NCI-H2227 (cell line): ENCODE data around the gene MAGED4B.
"Not testable (repeated sequence)": the region's sequence is repeated elsewhere in the genome, so short reads cannot be mapped to it uniquely, and the experiment has no call there.

Source experiments
- DNase-seq: peaks from one replicate; lab custom pipeline; 2025; ENCODE audit not compliant: unreplicated experiment; lab: John Stamatoyannopoulos, UW

Gene MAGED4B

GRCh38 chrX:52068666-52069640, at the start of gene MAGED4B:
Gene MAGED4B, minus strand, starts transcription at chrX:52069183. Its CDS starts 1,011 bp downstream, at chrX:52068172.
- not testable (repeated sequence) for DNase-seq

- DNase-seq, result no peak
Observed at GRCh38 chrX:52118262-52118661, 49.3 kb upstream of the MAGED4B start.

GRCh38 chrX:52082578-52082977, 13.6 kb upstream of the MAGED4B start:
- DNase-seq, result no peak

DNA sequence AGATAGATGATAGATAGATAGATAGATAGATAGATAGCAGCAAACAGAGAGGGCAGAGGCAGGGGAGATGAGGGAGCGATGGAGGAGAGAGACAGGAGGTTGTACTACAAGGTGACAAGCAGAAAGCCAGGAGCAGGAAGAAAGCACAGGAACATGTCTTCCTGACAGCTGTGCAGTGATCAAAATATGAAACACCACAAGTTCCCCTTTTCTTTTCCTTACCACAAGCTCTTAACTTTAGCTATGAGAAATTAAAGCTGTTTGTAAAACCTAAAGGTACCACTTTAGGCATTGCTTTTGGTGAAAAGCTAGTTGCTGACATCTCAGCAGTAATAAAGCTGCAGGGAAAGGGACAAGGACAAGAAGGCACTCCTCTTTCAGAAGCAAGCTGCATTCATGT, 9.1 kb upstream of the MAGED4B start:
- DNase-seq, result no peak

- DNase-seq, result not testable (repeated sequence)
Observed at GRCh38 chrX:52042288-52042687, 26.7 kb downstream of the MAGED4B start.

GRCh38 chrX:52034211-52034610, 34.8 kb downstream of the MAGED4B start:
- DNase-seq, result no peak

GRCh38 chrX:52031371-52031770, 37.6 kb downstream of the MAGED4B start:
- DNase-seq, result no peak

DNA sequence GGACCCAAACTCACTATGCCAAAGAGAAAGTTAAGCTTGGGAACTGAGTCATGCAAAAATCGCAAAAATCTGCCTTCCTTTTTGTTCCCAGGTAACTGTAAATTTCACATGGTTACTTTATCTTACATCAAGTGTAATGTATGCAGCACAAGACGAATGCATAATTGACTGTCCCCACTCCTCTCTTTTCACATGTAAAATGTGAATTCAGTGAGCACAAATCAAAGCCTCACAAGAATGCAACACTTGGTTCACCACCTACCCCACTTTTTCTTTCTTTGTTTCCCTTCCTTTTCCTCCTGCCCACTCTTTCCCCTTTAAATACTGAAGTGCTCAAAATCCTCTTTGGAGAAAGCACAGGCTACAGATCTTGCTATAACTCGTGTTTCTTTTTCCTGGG, 53.2 kb downstream of the MAGED4B start:
- no peak for DNase-seq
